ENCODE results near the gene FN3K. TPM values are rescaled to one million over a fixed set of nuclear protein-coding genes. Genes with fewer than 3 reads are reported as not detected.

FN3K gene
- total and polyA plus RNA-seq, 2 donors: 0.24 to 1.5 TPM

DNA sequence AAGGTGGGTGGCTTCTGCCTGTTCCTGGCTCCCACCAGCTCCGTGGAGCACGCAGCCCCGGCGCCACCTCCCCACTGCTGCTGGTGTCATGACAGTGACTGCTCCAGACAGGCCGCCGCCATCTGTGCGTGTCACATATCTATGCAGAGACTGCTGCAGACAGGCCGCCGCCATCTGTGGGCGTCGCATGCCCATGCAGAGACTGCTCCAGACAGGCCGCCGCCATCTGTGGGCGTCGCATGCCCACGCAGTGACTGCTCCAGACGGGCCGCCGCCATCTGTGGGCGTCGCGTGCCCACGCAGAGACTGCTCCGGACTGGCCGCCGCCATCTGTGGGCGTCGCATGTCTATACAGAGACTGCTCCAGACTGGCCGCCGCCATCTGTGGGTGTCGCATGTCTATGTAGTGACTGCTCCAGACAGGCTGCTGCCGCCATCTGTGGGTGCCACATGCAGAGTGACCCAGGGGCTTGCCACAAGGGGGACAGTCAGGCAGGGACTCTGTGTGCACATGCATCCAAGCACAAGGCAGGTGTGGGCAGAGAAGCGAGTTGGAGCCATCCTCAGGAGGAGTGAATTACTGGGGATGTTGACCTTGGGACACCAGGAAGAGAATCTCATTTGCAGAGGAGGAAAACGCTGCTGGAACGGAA, 22.2 kb upstream of the FN3K start:
- WGBS: 95% methylated on average over 35 of the region's 35 CpGs
- peaks cover 0 to 1% of the 10 kb centered on the region in 2 donors for H3K36me3 ChIP-seq (ENCODE audit: control insufficient read depth in 2 of 2, insufficient read depth in 2 of 2, low read length in 1 of 2)
- DNase-seq (ENCODE audit: low read depth in 6 of 9, low spot score in 9 of 9): no peak
- H3K4me3 ChIP-seq (ENCODE audit: low read length in 2 of 2): no peak overlapping the region
- H3K9me3 ChIP-seq (ENCODE audit: control insufficient read depth in 2 of 2, insufficient read depth in 1 of 2, low read length in 1 of 2): peaks cover 0 to 8% of the 10 kb centered on the region in 2 donors
- H3K27me3 ChIP-seq (ENCODE audit: control insufficient read depth in 2 of 2, insufficient read depth in 1 of 2, low read length in 1 of 2): no peaks in the 10 kb centered on the region
- H3K27ac ChIP-seq (ENCODE audit: low read depth in 1 of 2, low read length in 1 of 2): no peak overlapping the region
- H3K4me1 ChIP-seq (ENCODE audit: control insufficient read depth in 2 of 2, insufficient read depth in 2 of 2, low read length in 2 of 2): peaks cover 8 to 17% of the 10 kb centered on the region in 2 donors

DNA sequence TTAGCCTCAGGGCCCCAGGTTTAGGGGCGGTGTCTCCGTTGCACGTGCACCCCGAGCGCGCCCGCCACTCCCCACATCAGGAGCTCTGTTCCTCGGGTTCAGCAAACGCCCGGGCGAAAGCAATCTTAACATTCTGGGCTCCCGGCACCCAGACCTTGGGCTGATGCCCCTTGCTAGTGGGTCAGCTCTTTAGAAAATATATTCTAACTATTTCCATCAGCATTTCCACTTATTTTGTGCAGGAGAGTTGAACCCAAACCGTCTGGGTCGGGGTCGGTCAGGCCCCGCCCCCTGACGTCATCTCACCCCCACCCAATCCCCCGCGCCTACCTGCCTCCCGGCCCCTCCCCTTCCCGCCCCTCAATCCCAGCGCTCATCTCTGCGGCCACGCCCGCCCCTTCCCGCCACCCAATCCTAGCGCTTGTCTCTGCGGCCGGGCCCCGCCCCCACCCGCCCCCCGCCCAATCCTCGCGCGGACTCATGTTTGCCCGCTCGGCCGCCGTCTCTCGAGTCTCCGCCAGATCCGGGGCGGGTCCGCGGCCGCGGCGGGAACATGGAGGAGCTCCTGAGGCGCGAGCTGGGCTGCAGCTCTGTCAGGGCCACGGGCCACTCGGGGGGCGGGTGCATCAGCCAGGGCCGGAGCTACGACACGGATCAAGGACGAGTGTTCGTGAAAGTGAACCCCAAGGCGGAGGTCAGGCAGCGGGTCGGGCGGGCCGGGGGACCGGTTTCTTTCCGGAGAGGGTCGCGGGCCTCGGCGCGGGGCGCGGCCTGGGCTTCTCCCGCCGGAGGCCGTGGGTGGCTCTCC, 19.0 kb upstream of the FN3K start, which contains the start of gene FN3KRP:
TSS of gene FN3KRP (plus strand) at position 504 of the 808 bp plus-strand sequence. CDS start at position 554, 50 bp downstream.
- peak within 1 kb of the TSS in 1 of 2 donors; percentile 55 for H3K27ac ChIP-seq (ENCODE audit: low read depth in 1 of 2, low read length in 1 of 2)

GRCh38 chr17:82718986-82719685, 16.3 kb upstream of the FN3K start:
- Histone ChIP-seq H3K9me3 (ENCODE audit: control insufficient read depth in 2 of 2, insufficient read depth in 1 of 2, low read length in 1 of 2) (peaks cover 0 to 15% of the 10 kb centered on the region in 2 donors), H3K4me3 (ENCODE audit: low read length in 2 of 2) (no peak overlapping the region), H3K36me3 (ENCODE audit: control insufficient read depth in 2 of 2, insufficient read depth in 2 of 2, low read length in 1 of 2) (peaks cover 31 to 38% of the 10 kb centered on the region in 2 donors), H3K27ac (ENCODE audit: low read depth in 1 of 2, low read length in 1 of 2) (no peak overlapping the region), H3K27me3 (ENCODE audit: control insufficient read depth in 2 of 2, insufficient read depth in 1 of 2, low read length in 1 of 2) (no peaks in the 10 kb centered on the region), H3K4me1 (ENCODE audit: control insufficient read depth in 2 of 2, insufficient read depth in 2 of 2, low read length in 2 of 2) (peaks cover 8 to 17% of the 10 kb centered on the region in 2 donors)
- DNase-seq (ENCODE audit: low read depth in 6 of 9, low spot score in 9 of 9): no peak
- 97% methylated on average over 18 of the region's 18 CpGs for WGBS

More for the DNA sequence above, 19.0 kb upstream of the FN3K start, which contains the start of gene FN3KRP:
- Histone ChIP-seq H3K4me1 (ENCODE audit: control insufficient read depth in 2 of 2, insufficient read depth in 2 of 2, low read length in 2 of 2) (peaks cover 8 to 17% of the 10 kb centered on the region in 2 donors), H3K36me3 (ENCODE audit: control insufficient read depth in 2 of 2, insufficient read depth in 2 of 2, low read length in 1 of 2) (peaks cover 13 to 23% of the 10 kb centered on the region in 2 donors), H3K27me3 (ENCODE audit: control insufficient read depth in 2 of 2, insufficient read depth in 1 of 2, low read length in 1 of 2) (no peaks in the 10 kb centered on the region), H3K4me3 (ENCODE audit: low read length in 2 of 2) (peak within 1 kb of the TSS; percentile 69 to 83), H3K9me3 (ENCODE audit: control insufficient read depth in 2 of 2, insufficient read depth in 1 of 2, low read length in 1 of 2) (peaks cover 0 to 15% of the 10 kb centered on the region in 2 donors)
- WGBS: under 1% methylated on average over 75 of the region's 75 CpGs
- peak; percentile 73 to 95 (median 90) for DNase-seq (ENCODE audit: low read depth in 6 of 9, low spot score in 9 of 9)

DNA sequence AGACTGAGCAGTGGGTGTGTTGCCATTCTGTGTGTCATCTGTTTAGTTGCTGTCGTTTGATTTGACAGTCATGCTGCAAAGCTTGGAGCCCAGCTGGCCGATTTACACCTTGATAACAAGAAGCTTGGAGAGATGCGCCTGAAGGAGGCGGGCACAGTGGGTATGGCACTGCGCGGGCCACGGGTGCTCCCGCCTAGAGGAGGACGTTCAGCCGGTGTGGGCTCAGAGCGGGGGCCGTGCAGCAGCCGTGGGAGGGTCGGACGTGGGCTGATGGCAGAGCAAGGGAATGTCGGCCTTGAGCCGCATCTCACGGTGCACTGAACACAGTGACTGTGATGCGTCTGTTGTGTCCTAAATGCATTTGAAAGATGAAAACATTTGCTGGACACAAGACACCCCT, 15.2 kb upstream of the FN3K start:
- Histone ChIP-seq H3K27ac (ENCODE audit: low read depth in 1 of 2, low read length in 1 of 2) (no peak overlapping the region), H3K27me3 (ENCODE audit: control insufficient read depth in 2 of 2, insufficient read depth in 1 of 2, low read length in 1 of 2) (no peaks in the 10 kb centered on the region), H3K4me1 (ENCODE audit: control insufficient read depth in 2 of 2, insufficient read depth in 2 of 2, low read length in 2 of 2) (peaks cover 8 to 17% of the 10 kb centered on the region in 2 donors), H3K36me3 (ENCODE audit: control insufficient read depth in 2 of 2, insufficient read depth in 2 of 2, low read length in 1 of 2) (peaks cover 31 to 38% of the 10 kb centered on the region in 2 donors), H3K9me3 (ENCODE audit: control insufficient read depth in 2 of 2, insufficient read depth in 1 of 2, low read length in 1 of 2) (peaks cover 0 to 15% of the 10 kb centered on the region in 2 donors), H3K4me3 (ENCODE audit: low read length in 2 of 2) (no peak overlapping the region)
- whole genome bisulfite sequencing: 98% methylated on average over 19 of the region's 19 CpGs
- DNase-seq (ENCODE audit: low read depth in 6 of 9, low spot score in 9 of 9): no peak

GRCh38 chr17:82722341-82723013, 12.9 kb upstream of the FN3K start:
- H3K36me3 ChIP-seq (ENCODE audit: control insufficient read depth in 2 of 2, insufficient read depth in 2 of 2, low read length in 1 of 2): peaks cover 45 to 52% of the 10 kb centered on the region in 2 donors
- DNase-seq (ENCODE audit: low read depth in 6 of 9, low spot score in 9 of 9): no peak
- 93% methylated on average over 19 of the region's 19 CpGs for WGBS

DNA sequence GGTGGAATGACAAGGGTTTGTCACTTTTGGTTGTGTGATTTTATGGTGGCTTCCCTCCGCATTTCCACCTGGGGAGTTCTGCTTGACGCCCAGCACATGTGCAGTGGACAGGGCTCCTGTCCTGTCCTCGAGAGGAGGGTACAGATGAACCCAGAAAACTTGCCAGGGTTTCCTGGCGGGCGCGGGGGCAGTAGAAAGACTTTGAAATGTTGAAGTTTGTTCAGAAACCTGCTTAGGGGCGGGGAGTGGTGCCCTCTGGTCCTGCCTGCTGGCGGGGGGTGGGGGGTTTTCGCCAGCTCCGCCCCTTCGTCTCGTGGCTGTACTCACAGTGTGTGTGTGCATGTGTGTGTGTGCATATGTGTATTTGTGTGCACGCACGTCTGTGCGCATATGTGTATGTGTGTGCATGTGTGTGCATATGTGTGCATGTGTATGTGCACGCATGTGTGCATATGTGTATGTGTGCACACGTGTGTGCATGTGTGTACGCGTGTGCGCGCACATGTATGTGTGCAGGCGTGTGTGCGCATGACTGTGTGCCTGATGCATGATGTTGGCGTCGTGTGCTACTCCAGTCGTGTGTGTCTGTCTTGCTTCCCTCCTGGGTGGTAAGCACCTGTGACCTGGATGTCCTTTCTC, 12.1 kb upstream of the FN3K start:
- Histone ChIP-seq H3K27me3 (ENCODE audit: control insufficient read depth in 2 of 2, insufficient read depth in 1 of 2, low read length in 1 of 2) (no peaks in the 10 kb centered on the region), H3K36me3 (ENCODE audit: control insufficient read depth in 2 of 2, insufficient read depth in 2 of 2, low read length in 1 of 2) (peaks cover 49 to 52% of the 10 kb centered on the region in 2 donors), H3K27ac (ENCODE audit: low read depth in 1 of 2, low read length in 1 of 2) (no peak overlapping the region), H3K4me1 (ENCODE audit: control insufficient read depth in 2 of 2, insufficient read depth in 2 of 2, low read length in 2 of 2) (no peaks in the 10 kb centered on the region), H3K4me3 (ENCODE audit: low read length in 2 of 2) (no peak overlapping the region), H3K9me3 (ENCODE audit: control insufficient read depth in 2 of 2, insufficient read depth in 1 of 2, low read length in 1 of 2) (peaks cover 0 to 7% of the 10 kb centered on the region in 2 donors)
- DNase-seq (ENCODE audit: low read depth in 6 of 9, low spot score in 9 of 9): no peak
- WGBS: 99% methylated on average over 26 of the region's 26 CpGs

More at GRCh38 chr17:82722341-82723013, 12.9 kb upstream of the FN3K start:
- Histone ChIP-seq H3K9me3 (ENCODE audit: control insufficient read depth in 2 of 2, insufficient read depth in 1 of 2, low read length in 1 of 2) (peaks cover 0 to 7% of the 10 kb centered on the region in 2 donors), H3K4me3 (ENCODE audit: low read length in 2 of 2) (no peak overlapping the region), H3K4me1 (ENCODE audit: control insufficient read depth in 2 of 2, insufficient read depth in 2 of 2, low read length in 2 of 2) (peaks cover 3 to 6% of the 10 kb centered on the region in 2 donors), H3K27me3 (ENCODE audit: control insufficient read depth in 2 of 2, insufficient read depth in 1 of 2, low read length in 1 of 2) (no peaks in the 10 kb centered on the region), H3K27ac (ENCODE audit: low read depth in 1 of 2, low read length in 1 of 2) (no peak overlapping the region)

DNA sequence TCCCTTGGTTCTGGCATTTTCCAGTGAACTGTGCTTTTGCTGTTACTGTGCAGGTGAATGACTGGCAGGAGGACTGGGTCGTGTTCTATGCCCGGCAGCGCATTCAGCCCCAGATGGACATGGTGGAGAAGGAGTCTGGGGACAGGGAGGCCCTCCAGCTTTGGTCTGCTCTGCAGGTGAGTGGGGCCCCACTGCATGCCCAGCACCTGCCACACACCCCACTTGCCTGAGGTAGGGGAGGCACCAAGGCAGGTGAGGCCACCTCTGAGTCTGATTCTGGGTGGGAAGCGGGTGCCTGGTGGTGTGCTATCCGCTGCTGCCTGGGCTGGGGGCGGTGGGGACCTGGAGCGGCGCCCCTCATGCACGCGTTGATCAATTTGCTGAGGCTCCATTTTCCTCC, 9.0 kb upstream of the FN3K start:
- Histone ChIP-seq H3K4me3 (ENCODE audit: low read length in 2 of 2) (no peak overlapping the region), H3K36me3 (ENCODE audit: control insufficient read depth in 2 of 2, insufficient read depth in 2 of 2, low read length in 1 of 2) (peaks cover 37 to 55% of the 10 kb centered on the region in 2 donors), H3K4me1 (ENCODE audit: control insufficient read depth in 2 of 2, insufficient read depth in 2 of 2, low read length in 2 of 2) (no peaks in the 10 kb centered on the region), H3K9me3 (ENCODE audit: control insufficient read depth in 2 of 2, insufficient read depth in 1 of 2, low read length in 1 of 2) (no peaks in the 10 kb centered on the region), H3K27me3 (ENCODE audit: control insufficient read depth in 2 of 2, insufficient read depth in 1 of 2, low read length in 1 of 2) (no peaks in the 10 kb centered on the region), H3K27ac (ENCODE audit: low read depth in 1 of 2, low read length in 1 of 2) (no peak overlapping the region)
- WGBS: 97% methylated on average over 10 of the region's 10 CpGs
- no peak for DNase-seq (ENCODE audit: low read depth in 6 of 9, low spot score in 9 of 9)
